ENCODE measurements around the gene MRPS30.
"Not testable (repeated sequence)": the region's sequence is repeated elsewhere in the genome, so short reads cannot be mapped to it uniquely, and the experiment has no call there.

MRPS30 gene

GRCh38 chr5:44814761-44815160 lies 6.0 kb downstream of the MRPS30 start:
- in situ Hi-C loops (cut with HindIII; ENCODE audit: low sequenced_read_pairs): no loop called here

DNA sequence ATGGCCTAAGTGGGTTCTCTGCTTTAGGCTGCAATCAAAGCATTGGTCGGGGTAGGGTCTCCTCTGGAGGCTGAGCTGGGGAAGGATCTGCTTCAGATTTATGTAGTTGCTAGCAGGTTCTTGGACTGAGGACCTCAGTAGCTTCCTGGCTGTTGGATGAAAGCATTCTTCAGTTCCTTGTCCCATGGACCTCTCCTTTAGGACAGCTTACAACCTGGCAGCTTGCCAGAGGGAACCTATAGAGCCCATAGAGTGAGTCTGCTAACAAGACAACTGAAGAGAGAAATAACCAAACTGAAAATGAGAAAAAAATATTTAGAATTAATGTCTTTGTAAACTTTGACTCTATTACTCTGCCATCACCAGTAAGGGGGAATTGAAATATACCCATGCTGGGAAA lies 12.4 kb downstream of the MRPS30 start:
- in situ Hi-C loops (cut with HindIII; ENCODE audit: low sequenced_read_pairs): no loop called here

DNA sequence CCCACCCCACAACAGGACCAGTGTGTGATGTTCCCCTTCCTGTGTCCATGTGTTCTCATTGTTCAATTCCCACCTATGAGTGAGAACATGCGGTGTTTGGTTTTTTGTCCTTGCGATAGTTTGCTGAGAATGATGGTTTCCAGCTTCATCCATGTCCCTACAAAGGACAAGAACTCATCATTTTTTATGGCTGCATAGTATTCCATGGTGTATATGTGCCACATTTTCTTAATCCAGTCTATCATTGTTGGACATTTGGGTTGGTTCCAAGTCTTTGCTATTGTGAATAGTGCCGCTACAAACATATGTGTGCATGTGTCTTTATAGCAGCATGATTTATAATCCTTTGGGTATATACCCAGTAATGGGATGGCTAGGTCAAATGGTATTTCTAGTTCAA lies 15.9 kb downstream of the MRPS30 start:
- in situ Hi-C loops (cut with HindIII; ENCODE audit: low sequenced_read_pairs): not testable (repeated sequence)

DNA sequence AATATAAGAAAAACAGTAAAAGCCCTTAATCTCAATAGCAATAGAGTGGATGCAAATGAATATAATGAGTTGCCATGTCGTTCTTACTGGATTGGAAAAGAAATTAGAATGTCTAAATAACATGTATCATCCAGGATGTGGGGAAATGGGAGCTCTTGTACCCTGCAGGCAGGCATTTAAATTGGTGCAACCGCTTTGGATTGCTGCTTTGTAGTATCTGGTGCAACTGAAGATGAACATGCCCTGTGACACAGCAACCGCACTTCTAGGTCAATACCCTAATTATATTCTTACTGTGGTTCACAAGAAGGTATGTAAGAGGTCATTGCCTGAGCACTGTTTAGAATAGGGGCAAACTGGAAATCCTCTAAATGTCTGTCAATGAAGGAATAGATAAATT lies 18.9 kb downstream of the MRPS30 start:
- in situ Hi-C loops (cut with HindIII; ENCODE audit: low sequenced_read_pairs): no loop called here

DNA sequence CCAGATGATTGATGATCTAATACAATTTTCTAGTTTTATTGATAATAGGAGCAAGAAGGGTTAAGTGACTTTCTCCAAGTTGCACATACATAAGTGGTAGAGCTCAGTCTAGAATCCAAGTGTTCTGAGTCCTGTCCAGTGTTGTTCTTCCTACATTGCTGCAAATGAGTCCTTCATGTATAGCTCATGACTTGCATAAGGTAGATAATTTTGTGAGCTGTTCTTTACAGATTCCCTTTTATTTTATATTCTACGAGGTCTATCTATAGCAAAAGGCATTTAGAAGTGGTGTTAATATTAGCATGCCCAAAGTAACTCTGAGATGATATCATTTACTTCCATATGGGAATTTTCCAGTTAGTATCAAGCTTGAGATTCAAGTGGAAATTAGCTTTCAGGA lies 20.0 kb downstream of the MRPS30 start:
- in situ Hi-C loops (cut with HindIII; ENCODE audit: low sequenced_read_pairs): no loop called here

DNA sequence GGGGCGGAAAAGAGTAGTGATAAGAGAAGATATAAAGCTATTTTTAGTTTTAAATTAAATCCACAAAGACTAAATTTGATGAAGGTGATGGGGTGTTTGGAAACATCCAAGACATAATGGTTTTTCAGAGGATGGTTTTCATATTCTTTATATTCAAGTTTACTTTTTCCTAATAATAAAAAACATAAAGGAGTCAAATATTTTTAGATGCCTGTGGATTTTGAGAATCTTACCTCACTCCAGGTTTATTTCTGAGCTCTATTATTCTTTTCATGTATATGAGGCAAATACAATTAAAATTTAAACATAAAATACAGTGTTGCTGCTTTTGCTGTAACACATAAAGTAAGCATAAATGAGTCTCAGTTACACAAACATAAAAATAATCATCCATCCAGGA lies 22.2 kb downstream of the MRPS30 start:
- in situ Hi-C loops (cut with HindIII; ENCODE audit: low sequenced_read_pairs): no loop called here

DNA sequence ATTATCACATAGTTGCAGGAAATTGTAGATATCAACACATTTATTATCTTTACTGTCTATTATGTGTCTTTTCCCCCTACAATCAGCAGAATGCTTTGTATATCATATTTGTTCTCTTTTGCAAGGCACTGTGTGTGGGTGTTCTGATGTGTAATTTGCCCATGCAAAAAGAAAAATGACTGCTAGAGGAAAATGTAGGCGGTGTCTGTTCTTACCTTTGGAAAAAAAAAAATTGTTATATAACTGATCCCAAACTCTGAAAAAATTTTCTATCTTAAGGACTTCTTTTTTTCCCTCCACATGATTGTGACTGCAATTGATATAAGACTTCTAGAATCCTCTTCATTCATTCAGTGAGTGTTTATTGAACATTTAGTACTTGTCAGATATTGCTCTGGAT lies 24.5 kb downstream of the MRPS30 start:
- in situ Hi-C loops (cut with HindIII; ENCODE audit: low sequenced_read_pairs): no loop called here

DNA sequence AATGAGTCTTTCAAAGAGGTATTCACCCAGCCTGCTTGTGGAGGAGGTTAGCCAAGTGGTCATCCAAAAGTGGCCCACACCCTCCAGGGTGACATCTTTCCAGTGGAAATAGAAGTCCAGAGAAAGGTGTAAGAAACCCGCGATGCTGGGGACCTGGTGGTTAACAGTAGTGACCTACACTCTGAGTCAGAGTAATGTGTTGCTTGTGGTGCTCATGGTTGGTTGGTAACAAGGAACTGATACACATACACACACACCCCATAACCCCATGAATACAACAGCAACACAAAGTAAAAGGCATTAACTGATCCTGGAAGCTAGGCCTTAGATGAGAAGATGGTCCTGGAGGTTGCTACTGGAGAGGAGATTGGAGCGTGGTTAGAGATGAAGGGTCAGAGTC lies 26.9 kb downstream of the MRPS30 start:
- in situ Hi-C loops (cut with HindIII; ENCODE audit: low sequenced_read_pairs): no loop called here

GRCh38 chr5:44839018-44839681 lies 30.4 kb downstream of the MRPS30 start:
- in situ Hi-C loops (cut with HindIII; ENCODE audit: low sequenced_read_pairs): no loop called here

- in situ Hi-C loops (cut with HindIII; ENCODE audit: low sequenced_read_pairs): no loop called here
Measured at GRCh38 chr5:44842496-44843282, 33.9 kb downstream of the MRPS30 start.

GRCh38 chr5:44844744-44845143 lies 36.0 kb downstream of the MRPS30 start:
- in situ Hi-C loops (cut with HindIII; ENCODE audit: low sequenced_read_pairs): no loop called here

DNA sequence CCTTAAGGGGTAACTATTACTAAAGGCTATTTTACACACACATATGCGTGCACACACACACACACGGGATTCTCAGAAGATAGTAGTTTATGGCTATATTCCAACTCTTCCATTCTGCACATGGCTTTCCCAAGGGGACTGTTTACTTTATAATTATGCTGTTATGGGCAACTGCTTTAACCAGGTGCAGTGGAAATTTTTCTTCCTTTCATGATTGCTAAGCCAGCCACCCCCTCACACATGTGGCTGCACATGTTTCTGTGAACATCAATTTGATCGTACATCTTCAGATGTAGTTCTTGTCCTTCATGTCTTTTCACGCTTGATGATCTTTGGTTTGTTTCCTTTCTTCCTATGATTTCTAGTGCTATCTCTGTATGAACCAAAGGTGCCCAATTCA lies 37.0 kb downstream of the MRPS30 start:
- in situ Hi-C loops (cut with HindIII; ENCODE audit: low sequenced_read_pairs): no loop called here

- in situ Hi-C loops (cut with HindIII; ENCODE audit: low sequenced_read_pairs): no loop called here
Measured at GRCh38 chr5:44847206-44847852, 38.6 kb downstream of the MRPS30 start.

DNA sequence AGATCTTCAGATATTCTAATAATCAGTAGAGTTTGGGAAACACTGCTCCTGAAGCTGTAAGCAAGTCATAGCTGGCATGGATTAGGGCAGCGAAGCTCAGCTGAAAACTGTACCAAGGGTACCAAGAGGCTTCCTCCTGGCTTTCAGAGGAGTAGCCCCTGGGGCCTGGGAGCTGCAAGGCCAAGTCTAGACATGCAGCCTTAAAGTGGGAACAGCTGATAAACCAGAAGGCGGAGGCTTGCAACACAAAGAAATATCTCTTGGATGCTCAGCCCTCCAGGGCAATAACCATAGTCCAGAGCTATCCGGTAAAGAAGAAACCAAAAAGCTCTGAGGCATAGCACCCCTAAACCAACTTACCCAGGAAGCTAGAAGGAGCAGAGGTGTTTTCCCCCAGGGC lies 51.5 kb downstream of the MRPS30 start:
- in situ Hi-C loops (cut with HindIII; ENCODE audit: low sequenced_read_pairs): no loop called here

- in situ Hi-C loops (cut with HindIII; ENCODE audit: low sequenced_read_pairs): no loop called here
Measured at GRCh38 chr5:44862808-44863207, 54.1 kb downstream of the MRPS30 start.
